ENCODE results near the gene NINJ2.

Gene NINJ2

GRCh38 chr12:619346-619745 is 43.9 kb downstream of the NINJ2 start:
- Mint-ChIP-seq H3K9me3 (no peaks in the 10 kb centered on the region), H3K36me3 (ENCODE audit: low read depth) (no peaks in the 10 kb centered on the region), H3K27ac (no peak overlapping the region), H3K27me3 (no peaks in the 10 kb centered on the region), H3K4me3 (no peak overlapping the region), H3K4me1 (ENCODE audit: low read depth) (peaks cover 62% of the 10 kb centered on the region)

- Mint-ChIP-seq H3K4me3 (no peak overlapping the region), H3K36me3 (ENCODE audit: low read depth) (no peaks in the 10 kb centered on the region), H3K4me1 (ENCODE audit: low read depth) (peaks cover 61% of the 10 kb centered on the region), H3K9me3 (no peaks in the 10 kb centered on the region), H3K27ac (peak overlapping the region; percentile 47), H3K27me3 (no peaks in the 10 kb centered on the region)
Observed at GRCh38 chr12:618605-619004, 44.6 kb downstream of the NINJ2 start.

GRCh38 chr12:617304-617915 is 45.8 kb downstream of the NINJ2 start:
- Mint-ChIP-seq H3K36me3 (ENCODE audit: low read depth) (no peaks in the 10 kb centered on the region), H3K27ac (no peak overlapping the region), H3K27me3 (no peaks in the 10 kb centered on the region), H3K4me1 (ENCODE audit: low read depth) (peaks cover 49% of the 10 kb centered on the region), H3K4me3 (no peak overlapping the region), H3K9me3 (no peaks in the 10 kb centered on the region)

- no peaks in the 10 kb centered on the region for H3K36me3 Mint-ChIP-seq (ENCODE audit: low read depth)
- H3K27ac Mint-ChIP-seq: no peak overlapping the region
- H3K4me1 Mint-ChIP-seq (ENCODE audit: low read depth): peaks cover 40% of the 10 kb centered on the region
- H3K27me3 Mint-ChIP-seq: no peaks in the 10 kb centered on the region
- H3K4me3 Mint-ChIP-seq: no peak overlapping the region
- H3K9me3 Mint-ChIP-seq: no peaks in the 10 kb centered on the region
Observed at GRCh38 chr12:615620-616019, 47.6 kb downstream of the NINJ2 start.

- Mint-ChIP-seq H3K27me3 (no peaks in the 10 kb centered on the region), H3K36me3 (ENCODE audit: low read depth) (no peaks in the 10 kb centered on the region), H3K9me3 (no peaks in the 10 kb centered on the region), H3K4me3 (no peak overlapping the region), H3K4me1 (ENCODE audit: low read depth) (peaks cover 45% of the 10 kb centered on the region), H3K27ac (no peak overlapping the region)
Observed at GRCh38 chr12:614411-614970, 48.8 kb downstream of the NINJ2 start.

- no peak overlapping the region for H3K27ac Mint-ChIP-seq
- peaks cover 40% of the 10 kb centered on the region for H3K4me1 Mint-ChIP-seq (ENCODE audit: low read depth)
- no peaks in the 10 kb centered on the region for H3K27me3 Mint-ChIP-seq
- H3K9me3 Mint-ChIP-seq: no peaks in the 10 kb centered on the region
- no peaks in the 10 kb centered on the region for H3K36me3 Mint-ChIP-seq (ENCODE audit: low read depth)
- no peak overlapping the region for H3K4me3 Mint-ChIP-seq
Observed at GRCh38 chr12:613996-614395, 49.2 kb downstream of the NINJ2 start.

- no peaks in the 10 kb centered on the region for H3K27me3 Mint-ChIP-seq
- peaks cover 35% of the 10 kb centered on the region for H3K4me1 Mint-ChIP-seq (ENCODE audit: low read depth)
- H3K27ac Mint-ChIP-seq: no peak overlapping the region
- no peak overlapping the region for H3K4me3 Mint-ChIP-seq
- no peaks in the 10 kb centered on the region for H3K36me3 Mint-ChIP-seq (ENCODE audit: low read depth)
- H3K9me3 Mint-ChIP-seq: no peaks in the 10 kb centered on the region
Observed at GRCh38 chr12:612886-613285, 50.4 kb downstream of the NINJ2 start.

- peaks cover 31% of the 10 kb centered on the region for H3K4me1 Mint-ChIP-seq (ENCODE audit: low read depth)
- H3K27me3 Mint-ChIP-seq: no peaks in the 10 kb centered on the region
- H3K36me3 Mint-ChIP-seq (ENCODE audit: low read depth): no peaks in the 10 kb centered on the region
- no peak overlapping the region for H3K4me3 Mint-ChIP-seq
- H3K27ac Mint-ChIP-seq: no peak overlapping the region
- H3K9me3 Mint-ChIP-seq: no peaks in the 10 kb centered on the region
Observed at GRCh38 chr12:612293-612692, 51.0 kb downstream of the NINJ2 start.

- Mint-ChIP-seq H3K4me1 (ENCODE audit: low read depth) (peaks cover 30% of the 10 kb centered on the region), H3K4me3 (no peak overlapping the region), H3K27me3 (no peaks in the 10 kb centered on the region), H3K27ac (no peak overlapping the region), H3K36me3 (ENCODE audit: low read depth) (no peaks in the 10 kb centered on the region), H3K9me3 (no peaks in the 10 kb centered on the region)
Observed at GRCh38 chr12:611721-612120, 51.5 kb downstream of the NINJ2 start.

- H3K27me3 Mint-ChIP-seq: no peaks in the 10 kb centered on the region
- no peak overlapping the region for H3K27ac Mint-ChIP-seq
- H3K4me3 Mint-ChIP-seq: no peak overlapping the region
- no peaks in the 10 kb centered on the region for H3K36me3 Mint-ChIP-seq (ENCODE audit: low read depth)
- H3K9me3 Mint-ChIP-seq: no peaks in the 10 kb centered on the region
- peaks cover 17% of the 10 kb centered on the region for H3K4me1 Mint-ChIP-seq (ENCODE audit: low read depth)
Observed at GRCh38 chr12:608921-609320, 54.3 kb downstream of the NINJ2 start.

GRCh38 chr12:608413-608812 is 54.8 kb downstream of the NINJ2 start:
- H3K9me3 Mint-ChIP-seq: no peaks in the 10 kb centered on the region
- no peak overlapping the region for H3K4me3 Mint-ChIP-seq
- no peaks in the 10 kb centered on the region for H3K27me3 Mint-ChIP-seq
- no peaks in the 10 kb centered on the region for H3K36me3 Mint-ChIP-seq (ENCODE audit: low read depth)
- no peak overlapping the region for H3K27ac Mint-ChIP-seq
- H3K4me1 Mint-ChIP-seq (ENCODE audit: low read depth): peaks cover 17% of the 10 kb centered on the region

GRCh38 chr12:607541-608001 is 55.7 kb downstream of the NINJ2 start:
- Mint-ChIP-seq H3K36me3 (ENCODE audit: low read depth) (no peaks in the 10 kb centered on the region), H3K4me1 (ENCODE audit: low read depth) (peaks cover 17% of the 10 kb centered on the region), H3K4me3 (no peak overlapping the region), H3K9me3 (no peaks in the 10 kb centered on the region), H3K27me3 (no peaks in the 10 kb centered on the region), H3K27ac (no peak overlapping the region)

- no peaks in the 10 kb centered on the region for H3K36me3 Mint-ChIP-seq (ENCODE audit: low read depth)
- H3K4me1 Mint-ChIP-seq (ENCODE audit: low read depth): peaks cover 4% of the 10 kb centered on the region
- no peaks in the 10 kb centered on the region for H3K9me3 Mint-ChIP-seq
- no peak overlapping the region for H3K27ac Mint-ChIP-seq
- no peak overlapping the region for H3K4me3 Mint-ChIP-seq
- no peaks in the 10 kb centered on the region for H3K27me3 Mint-ChIP-seq
Observed at GRCh38 chr12:604956-605355, 58.3 kb downstream of the NINJ2 start.

- H3K27me3 Mint-ChIP-seq: no peaks in the 10 kb centered on the region
- H3K4me3 Mint-ChIP-seq: no peak overlapping the region
- no peaks in the 10 kb centered on the region for H3K9me3 Mint-ChIP-seq
- no peak overlapping the region for H3K27ac Mint-ChIP-seq
- no peaks in the 10 kb centered on the region for H3K36me3 Mint-ChIP-seq (ENCODE audit: low read depth)
- no peaks in the 10 kb centered on the region for H3K4me1 Mint-ChIP-seq (ENCODE audit: low read depth)
Observed at GRCh38 chr12:602700-603068, 60.6 kb downstream of the NINJ2 start.

GRCh38 chr12:601976-602699 is 61.1 kb downstream of the NINJ2 start:
- Mint-ChIP-seq H3K9me3 (no peaks in the 10 kb centered on the region), H3K27ac (no peak overlapping the region), H3K4me3 (no peak overlapping the region), H3K27me3 (no peaks in the 10 kb centered on the region), H3K4me1 (ENCODE audit: low read depth) (no peaks in the 10 kb centered on the region), H3K36me3 (ENCODE audit: low read depth) (no peaks in the 10 kb centered on the region)
